AG04449 (cell line): ENCODE data around the gene TNRC6C.

Source experiments
- CTCF ChIA-PET: fragments of 350-600 bp; formaldehyde crosslinking; extraction: SDS; loops from one replicate; lab custom pipeline; 2021; ENCODE audit warnings: antibody characterized with exemption; lab: Yijun Ruan, JAX
- POLR2A ChIA-PET: fragments of 400-600, 350-600 bp; formaldehyde crosslinking; extraction: SDS; loops from one replicate; lab custom pipeline; 2020; ENCODE audit warnings: antibody characterized with exemption, inconsistent platforms; lab: Yijun Ruan, JAX
- DNase-seq: peaks from one replicate; pipeline ENCODE4 v3.0.0-alpha.2; 2010; ENCODE audit warnings: low read depth, low spot score
- H3K4me3 ChIP-seq: 2 replicates; pipeline ENCODE4 v1.5.1; 2011; ENCODE audit warnings: low read depth, mild to moderate bottlenecking, control low read depth, low read length
- CTCF ChIP-seq: IDR thresholded peaks from one replicate; pipeline ENCODE4 v1.5.1; 2011; ENCODE audit warnings: mild to moderate bottlenecking, moderate library complexity, low read length, control low read depth, inconsistent platforms; ENCODE audit not compliant: insufficient read depth; ENCODE audit errors: missing control alignments

Gene TNRC6C

DNA sequence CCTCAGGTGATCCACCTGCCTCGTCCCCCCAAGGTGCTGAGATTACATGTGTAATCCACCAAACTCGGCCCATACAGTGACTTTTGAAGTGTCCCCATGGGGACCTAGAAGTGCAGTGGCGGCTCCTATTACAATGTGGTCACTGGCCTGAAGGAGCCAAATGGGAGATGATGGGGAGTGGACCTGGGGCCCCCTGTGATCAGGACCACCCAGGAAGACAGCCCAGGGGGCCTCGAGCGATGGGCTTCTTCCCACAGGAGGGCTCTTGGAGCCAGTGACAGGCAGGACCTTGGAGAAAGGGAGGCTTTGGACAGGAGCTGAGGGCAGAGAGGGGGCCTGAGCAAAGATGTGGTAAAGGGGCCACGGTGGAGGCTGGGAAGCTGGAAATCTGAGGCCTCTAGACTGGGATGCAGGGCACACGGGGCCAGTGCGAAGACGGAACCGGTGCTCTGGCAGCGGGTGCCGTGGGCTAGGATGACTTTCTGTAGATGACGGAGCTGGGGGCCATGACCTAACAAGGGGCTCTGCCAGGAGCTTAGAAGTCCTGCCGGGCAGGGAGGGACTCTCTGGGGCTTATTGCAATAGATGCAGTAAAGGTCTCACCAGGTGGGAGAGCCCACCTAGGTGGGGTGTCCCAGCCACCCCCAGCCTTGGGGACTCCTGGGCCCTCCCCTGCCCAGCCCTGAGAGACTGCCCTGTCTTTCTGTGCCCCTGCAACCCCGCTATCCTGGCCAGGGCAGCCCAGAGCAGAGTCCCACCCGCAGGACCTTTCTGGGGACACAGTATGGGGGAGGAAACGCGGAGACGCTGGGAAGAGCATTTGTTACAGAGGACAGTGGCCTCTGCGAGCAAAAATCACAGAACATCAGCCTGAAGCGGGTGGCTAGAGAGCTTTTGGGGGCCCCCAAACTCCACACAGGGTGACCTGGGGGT lies 185.0 kb downstream of the TNRC6C start:
- ChIA-PET CTCF (interaction anchor here (0.7 to 1.6 kb wide), 4 partner anchors 9 to 33 kb away, joined by 3 to 8 read pairs (median 4); no protein-coding TSS in a partner anchor), POLR2A (no interaction called here)
- H3K4me3 ChIP-seq, result no peak overlapping the region
- no peak for DNase-seq
- no peak for TF ChIP-seq CTCF

- DNase-seq, result no peak
- CTCF ChIA-PET, result interaction anchor here (0.7 to 1.6 kb wide), 3 partner anchors 10 to 32 kb away, joined by 3 to 8 read pairs (median 5); no protein-coding TSS in a partner anchor
These were observed 185.7 kb downstream of the TNRC6C start for GRCh38 chr17:78144147-78144719.

GRCh38 chr17:78144736-78145641 lies 186.5 kb downstream of the TNRC6C start:
- CTCF ChIA-PET, result interaction anchor here (1.6 kb wide), 1 partner anchor 11 kb away, joined by 8 read pairs; no protein-coding TSS in a partner anchor
- TF ChIP-seq CTCF, result no peak
- POLR2A ChIA-PET, result interaction anchor here (0.6 kb wide), 1 partner anchor 21 kb away, joined by 3 read pairs; no protein-coding TSS in a partner anchor
- no peak overlapping the region for H3K4me3 ChIP-seq
- no peak for DNase-seq

More at GRCh38 chr17:78144147-78144719, 185.7 kb downstream of the TNRC6C start:
- POLR2A ChIA-PET, result interaction anchor here (0.6 kb wide), 1 partner anchor 22 kb away, joined by 3 read pairs; no protein-coding TSS in a partner anchor
- H3K4me3 ChIP-seq, result no peak overlapping the region
- no peak for TF ChIP-seq CTCF

DNA sequence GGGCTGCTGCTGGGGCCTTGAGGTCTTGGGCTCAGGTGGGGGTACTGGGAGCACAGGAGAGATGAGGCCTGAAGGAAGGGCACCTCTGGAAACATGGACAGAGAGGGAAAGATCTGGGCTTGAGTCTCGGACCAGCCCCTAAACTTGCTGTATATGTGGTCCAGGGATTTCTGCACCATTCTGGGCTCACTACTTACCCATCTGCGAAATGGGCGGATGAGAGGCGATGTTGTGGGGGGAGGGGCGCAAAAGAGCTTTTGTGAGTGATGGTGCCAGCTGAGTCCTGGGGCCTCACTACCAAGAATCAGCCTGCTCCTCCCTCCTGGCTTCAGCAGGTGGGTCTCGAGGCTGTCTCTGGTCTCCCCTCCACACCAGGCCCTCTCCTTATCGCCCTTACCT lies 188.0 kb downstream of the TNRC6C start:
- ChIA-PET CTCF (no interaction called here), POLR2A (no interaction called here)
- TF ChIP-seq CTCF, result no peak
- no peak overlapping the region for H3K4me3 ChIP-seq
- no peak for DNase-seq

- CTCF ChIA-PET, result no interaction called here
- TF ChIP-seq CTCF, result no peak
These were observed 188.4 kb downstream of the TNRC6C start for GRCh38 chr17:78146881-78147280.

More at GRCh38 chr17:78146881-78147280, 188.4 kb downstream of the TNRC6C start:
- POLR2A ChIA-PET, result no interaction called here
- no peak for DNase-seq
- no peak overlapping the region for H3K4me3 ChIP-seq
